HEK293 (cell line): ENCODE results near the gene NLGN3.

ENCODE experiments used
- CTCF ChIA-PET: fragments of 350-600 bp; formaldehyde crosslinking; extraction: SDS; loops from one replicate; lab custom pipeline; 2021; ENCODE audit warnings: antibody characterized with exemption; lab: Yijun Ruan, JAX
- POLR2A ChIA-PET: fragments of 300-600 bp; formaldehyde crosslinking; extraction: SDS; loops from one replicate; lab custom pipeline; 2020; ENCODE audit warnings: antibody characterized with exemption, inconsistent platforms; lab: Yijun Ruan, JAX
- H3K27ac ChIP-seq: fragments of 200-500 bp; sonication (Bioruptor generic); 2 replicates; pipeline ENCODE4 v1.5.1; 2014; ENCODE audit warnings: low read depth, low read length, control low read depth, inconsistent platforms; ENCODE audit errors: extremely low read depth
- H3K36me3 ChIP-seq, 2 experiments: fragments of 200-500 bp in 1 of 2; sonication (Bioruptor generic) in 1 of 2; 1 replicate in 1 of 2; 2 replicates in 1 of 2; pipeline ENCODE4 v1.5.1; 2014 to 2017; ENCODE audit warnings: inconsistent platforms in 2 of 2, low read length in 2 of 2; ENCODE audit not compliant: control insufficient read depth in 2 of 2, insufficient read depth in 1 of 2
- H3K4me1 ChIP-seq: fragments of 200-500 bp; sonication (Bioruptor generic); 2 replicates; pipeline ENCODE4 v1.5.1; 2014; ENCODE audit warnings: mild to moderate bottlenecking, low read length, inconsistent platforms; ENCODE audit not compliant: control insufficient read depth, insufficient read depth
- H3K4me3 ChIP-seq: 2 replicates; pipeline ENCODE4 v1.5.1; 2011; ENCODE audit warnings: low read depth, mild to moderate bottlenecking, control low read depth, low read length, moderate library complexity
- H3K9me3 ChIP-seq: fragments of 200-500 bp; sonication (Bioruptor generic); 2 replicates; pipeline ENCODE4 v1.5.1; 2014; ENCODE audit warnings: low read depth, low read length, inconsistent platforms; ENCODE audit not compliant: control insufficient read depth, insufficient read depth
- GLI2 ChIP-seq: fragments of 450-650 bp; formaldehyde crosslinking; IDR thresholded peaks from 2 replicates; pipeline ENCODE4; 2017; ENCODE audit warnings: missing biosample characterization, missing genetic modification characterization, low read depth, borderline replicate concordance
- GLI4 ChIP-seq: fragments of 450-650 bp; formaldehyde crosslinking; IDR thresholded peaks from 2 replicates; pipeline ENCODE4 v1.5.1; 2016; ENCODE audit warnings: missing biosample characterization, missing genetic modification characterization
- KLF8 ChIP-seq: fragments of 450-650 bp; formaldehyde crosslinking; IDR thresholded peaks from 2 replicates; pipeline ENCODE4 v1.5.1; 2016; ENCODE audit warnings: missing biosample characterization, missing genetic modification characterization
- OVOL3 ChIP-seq: fragments of 450-650 bp; formaldehyde crosslinking; IDR thresholded peaks from 2 replicates; pipeline ENCODE4 v1.5.1; 2016; ENCODE audit warnings: missing biosample characterization, missing genetic modification characterization
- SALL2 ChIP-seq: fragments of 450-650 bp; formaldehyde crosslinking; IDR thresholded peaks from 2 replicates; pipeline ENCODE4 v1.5.0; 2017; ENCODE audit warnings: missing biosample characterization, mild to moderate bottlenecking, missing genetic modification characterization, borderline replicate concordance
- TCF7L2 ChIP-seq: IDR thresholded peaks from 2 replicates; pipeline ENCODE4 v1.6.1; 2011; ENCODE audit warnings: low read depth, mild to moderate bottlenecking, inconsistent platforms, low read length, moderate library complexity, borderline replicate concordance
- ZFP3 ChIP-seq: fragments of 450-650 bp; formaldehyde crosslinking; IDR thresholded peaks from 2 replicates; pipeline ENCODE4 v1.5.1; 2016; ENCODE audit warnings: low read depth, missing biosample characterization, missing genetic modification characterization
- ZIC2 ChIP-seq: fragments of 450-650 bp; formaldehyde crosslinking; IDR thresholded peaks from 2 replicates; pipeline ENCODE4 v1.5.1; 2016; ENCODE audit warnings: missing biosample characterization, missing genetic modification characterization
- ZNF112 ChIP-seq: fragments of 450-650 bp; formaldehyde crosslinking; IDR thresholded peaks from 2 replicates; pipeline ENCODE4 v1.5.0; 2017; ENCODE audit warnings: missing biosample characterization, missing genetic modification characterization
- ZNF114 ChIP-seq: fragments of 450-650 bp; formaldehyde crosslinking; IDR thresholded peaks from 2 replicates; pipeline ENCODE4 v1.5.0; 2017; ENCODE audit warnings: missing biosample characterization, missing genetic modification characterization
- ZNF133 ChIP-seq: fragments of 450-650 bp; formaldehyde crosslinking; IDR thresholded peaks from 2 replicates; pipeline ENCODE4 v1.5.1; 2016; ENCODE audit warnings: missing biosample characterization, missing genetic modification characterization
- ZNF140 ChIP-seq: fragments of 450-650 bp; formaldehyde crosslinking; IDR thresholded peaks from 2 replicates; pipeline ENCODE4 v1.5.1; 2016; ENCODE audit warnings: missing biosample characterization, missing genetic modification characterization
- ZNF16 ChIP-seq: fragments of 450-650 bp; formaldehyde crosslinking; IDR thresholded peaks from 2 replicates; pipeline ENCODE4 v1.5.1; 2016; ENCODE audit warnings: low read depth, missing biosample characterization, missing genetic modification characterization
- ZNF169 ChIP-seq: fragments of 450-650 bp; formaldehyde crosslinking; IDR thresholded peaks from 2 replicates; pipeline ENCODE4 v1.5.1; 2016; ENCODE audit warnings: missing biosample characterization, missing genetic modification characterization
- ZNF473 ChIP-seq: fragments of 450-650 bp; formaldehyde crosslinking; IDR thresholded peaks from 2 replicates; pipeline ENCODE4 v1.5.1; 2017; ENCODE audit warnings: missing biosample characterization, missing genetic modification characterization
- ZNF837 ChIP-seq: fragments of 450-650 bp; formaldehyde crosslinking; IDR thresholded peaks from 2 replicates; pipeline ENCODE4 v1.5.1; 2016; ENCODE audit warnings: missing biosample characterization, missing genetic modification characterization
- ZNF843 ChIP-seq: fragments of 450-650 bp; formaldehyde crosslinking; IDR thresholded peaks from 2 replicates; pipeline ENCODE4 v1.5.1; 2016; ENCODE audit warnings: missing biosample characterization, missing genetic modification characterization
- ZSCAN16 ChIP-seq: fragments of 450-650 bp; formaldehyde crosslinking; IDR thresholded peaks from 2 replicates; pipeline ENCODE4 v1.5.1; 2016; ENCODE audit warnings: missing biosample characterization, missing genetic modification characterization
- TF ChIP-seq, protein P1 (sequence below): fragments of 450-650 bp; formaldehyde crosslinking; IDR thresholded peaks from 2 replicates; pipeline ENCODE4 v1.5.1; 2016; ENCODE audit warnings: missing biosample characterization, missing genetic modification characterization
- TF ChIP-seq, protein P2 (sequence below): fragments of 450-650 bp; formaldehyde crosslinking; IDR thresholded peaks from 2 replicates; pipeline ENCODE4 v1.5.1; 2016; ENCODE audit warnings: missing biosample characterization, missing genetic modification characterization
- TF ChIP-seq, protein P3 (sequence below): fragments of 450-650 bp; formaldehyde crosslinking; IDR thresholded peaks from 2 replicates; pipeline ENCODE4 v1.5.1; 2016; ENCODE audit warnings: missing biosample characterization, missing genetic modification characterization
- TF ChIP-seq, protein P4 (sequence below): fragments of 450-650 bp; formaldehyde crosslinking; IDR thresholded peaks from 2 replicates; pipeline ENCODE4 v1.5.1; 2016; ENCODE audit warnings: missing biosample characterization, missing genetic modification characterization

Gene NLGN3

DNA sequence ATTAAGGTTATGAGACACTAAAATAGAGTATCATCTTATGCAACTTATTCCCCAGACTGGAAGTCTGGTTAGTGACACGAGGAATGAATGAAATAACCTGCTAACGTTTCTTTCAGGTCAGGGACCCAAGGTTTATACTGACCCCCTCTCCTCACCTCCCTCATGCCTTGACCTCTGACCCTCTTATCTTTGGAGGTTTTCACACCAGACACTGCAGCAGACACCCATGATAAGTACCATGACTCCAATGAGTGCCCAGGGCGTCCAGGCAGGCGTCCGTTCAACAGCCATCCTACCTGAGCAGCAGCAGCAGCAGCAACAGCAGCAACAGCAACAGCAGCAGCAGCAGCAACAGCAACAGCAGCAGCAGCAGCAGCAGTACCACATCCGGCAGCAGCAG is 4.2 kb upstream of the NLGN3 start:
- H3K9me3 ChIP-seq = no peaks in the 10 kb centered on the region
- no peaks in the 10 kb centered on the region for H3K4me1 ChIP-seq
- H3K27ac ChIP-seq = no peak overlapping the region
- POLR2A ChIA-PET = interaction anchor here (0.5 kb wide), 1 partner anchor 105 kb away, joined by 6 read pairs; no protein-coding TSS in a partner anchor
- TF ChIP-seq ZNF837 (tag by site-specific recombination) (no peak), GLI4 (tag by site-specific recombination) (no peak)
- no peak overlapping the region for H3K4me3 ChIP-seq
- CTCF ChIA-PET = no interaction called here
- H3K36me3 ChIP-seq = peaks cover 11 to 65% of the 10 kb centered on the region in 2 experiments

DNA sequence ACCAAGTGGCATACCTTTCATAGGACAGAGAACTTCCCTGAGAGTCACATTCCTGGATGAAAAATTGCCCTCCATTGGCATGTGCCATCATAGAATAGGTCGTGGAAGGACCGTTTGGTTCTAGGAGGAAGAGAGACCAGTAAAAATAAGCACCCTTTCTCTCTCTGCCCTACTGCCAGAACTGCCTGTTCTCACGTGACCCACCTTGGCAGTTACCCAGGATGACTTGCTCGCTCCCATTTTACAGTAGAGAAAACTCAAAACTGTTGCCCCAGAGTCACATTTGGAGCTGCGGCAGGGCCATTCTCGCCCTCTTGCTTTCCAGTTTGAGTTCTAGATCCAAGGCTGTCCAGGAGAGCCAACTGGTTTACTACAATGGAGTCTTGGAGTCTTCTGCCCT is 1.1 kb upstream of the NLGN3 start:
- Histone ChIP-seq H3K4me1 (no peaks in the 10 kb centered on the region), H3K36me3 (peaks cover 1 to 34% of the 10 kb centered on the region in 2 experiments; a peak in 2 of 3 replicates), H3K27ac (no peak overlapping the region), H3K9me3 (no peaks in the 10 kb centered on the region), H3K4me3 (no peak overlapping the region)
- CTCF ChIA-PET = interaction anchor here (0.6 to 1.3 kb wide), 2 partner anchors 14 to 181 kb away, joined by 3 to 5 read pairs; no protein-coding TSS in a partner anchor
- POLR2A ChIA-PET = interaction anchor here (0.5 kb wide), 1 partner anchor 78 kb away, joined by 3 read pairs; no protein-coding TSS in a partner anchor
- no peak for TF ChIP-seq ZNF114 (tag by site-specific recombination)
- no peak for TF ChIP-seq ZNF473 (tag by site-specific recombination)
- no peak for TF ChIP-seq ZIC2 (tag by site-specific recombination)
- TF ChIP-seq ZNF16 = no peak

DNA sequence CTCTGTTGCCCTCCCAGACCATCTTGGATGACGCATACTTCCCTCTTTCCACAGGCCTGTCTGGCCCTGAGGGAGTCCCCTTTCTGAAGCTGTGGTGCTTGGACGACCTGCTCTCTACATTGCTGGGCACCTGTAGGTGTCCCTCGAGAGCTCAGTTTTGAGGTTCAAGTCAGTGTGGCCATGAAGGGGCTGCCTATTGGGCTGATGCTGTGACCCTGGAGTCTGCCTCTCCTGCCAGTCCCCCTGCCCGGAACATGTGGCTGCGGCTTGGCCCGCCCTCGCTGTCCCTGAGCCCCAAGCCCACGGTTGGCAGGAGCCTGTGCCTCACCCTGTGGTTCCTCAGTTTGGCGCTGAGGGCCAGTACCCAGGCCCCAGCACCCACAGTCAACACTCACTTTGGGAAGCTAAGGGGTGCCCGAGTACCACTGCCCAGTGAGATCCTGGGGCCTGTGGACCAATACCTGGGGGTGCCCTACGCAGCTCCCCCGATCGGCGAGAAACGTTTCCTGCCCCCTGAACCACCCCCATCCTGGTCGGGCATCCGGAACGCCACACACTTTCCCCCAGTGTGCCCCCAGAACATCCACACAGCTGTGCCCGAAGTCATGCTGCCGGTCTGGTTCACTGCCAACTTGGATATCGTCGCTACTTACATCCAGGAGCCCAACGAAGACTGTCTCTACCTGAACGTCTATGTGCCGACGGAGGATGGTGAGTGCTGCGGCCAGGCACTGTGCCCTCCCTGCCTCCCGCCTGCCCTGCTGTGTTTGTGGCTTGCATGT is 3.0 kb downstream of the NLGN3 start:
- Histone ChIP-seq H3K36me3 (peaks cover 0 to 10% of the 10 kb centered on the region in 2 experiments; a peak in 1 of 3 replicates), H3K4me1 (no peaks in the 10 kb centered on the region), H3K4me3 (no peak overlapping the region), H3K27ac (no peak overlapping the region), H3K9me3 (no peaks in the 10 kb centered on the region)
- ChIA-PET POLR2A (no interaction called here), CTCF (interaction anchor here (0.5 kb wide), 1 partner anchor 18 kb away, joined by 3 read pairs; no protein-coding TSS in a partner anchor)
- TF ChIP-seq ZNF112 (tag by site-specific recombination) (no peak), KLF8 (tag by site-specific recombination) (no peak), ZNF169 (tag by site-specific recombination) (no peak), SALL2 (tag by site-specific recombination) (no peak), GLI2 (no peak), OVOL3 (tag by site-specific recombination) (no peak), ZNF843 (no peak), ZNF140 (tag by site-specific recombination) (no peak)
- TF ChIP-seq, protein P1, sequence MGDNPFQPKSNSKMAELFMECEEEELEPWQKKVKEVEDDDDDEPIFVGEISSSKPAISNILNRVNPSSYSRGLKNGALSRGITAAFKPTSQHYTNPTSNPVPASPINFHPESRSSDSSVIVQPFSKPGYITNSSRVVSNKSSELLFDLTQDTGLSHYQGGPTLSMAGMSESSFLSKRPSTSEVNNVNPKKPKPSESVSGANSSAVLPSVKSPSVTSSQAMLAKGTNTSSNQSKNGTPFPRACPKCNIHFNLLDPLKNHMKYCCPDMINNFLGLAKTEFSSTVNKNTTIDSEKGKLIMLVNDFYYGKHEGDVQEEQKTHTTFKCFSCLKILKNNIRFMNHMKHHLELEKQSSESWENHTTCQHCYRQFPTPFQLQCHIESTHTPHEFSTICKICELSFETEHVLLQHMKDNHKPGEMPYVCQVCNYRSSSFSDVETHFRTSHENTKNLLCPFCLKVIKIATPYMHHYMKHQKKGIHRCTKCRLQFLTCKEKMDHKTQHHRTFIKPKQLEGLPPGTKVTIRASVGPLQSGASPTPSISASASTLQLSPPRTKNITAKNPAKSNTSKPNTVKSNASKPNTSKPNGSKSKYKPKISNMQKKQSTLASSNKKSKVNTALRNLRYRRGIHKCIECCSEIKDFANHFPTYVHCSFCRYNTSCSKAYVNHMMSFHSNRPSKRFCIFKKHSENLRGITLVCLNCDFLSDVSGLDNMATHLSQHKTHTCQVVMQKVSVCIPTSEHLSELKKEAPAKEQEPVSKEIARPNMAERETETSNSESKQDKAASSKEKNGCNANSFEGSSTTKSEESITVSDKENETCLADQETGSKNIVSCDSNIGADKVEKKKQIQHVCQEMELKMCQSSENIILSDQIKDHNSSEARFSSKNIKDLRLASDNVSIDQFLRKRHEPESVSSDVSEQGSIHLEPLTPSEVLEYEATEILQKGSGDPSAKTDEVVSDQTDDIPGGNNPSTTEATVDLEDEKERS = no peak

DNA sequence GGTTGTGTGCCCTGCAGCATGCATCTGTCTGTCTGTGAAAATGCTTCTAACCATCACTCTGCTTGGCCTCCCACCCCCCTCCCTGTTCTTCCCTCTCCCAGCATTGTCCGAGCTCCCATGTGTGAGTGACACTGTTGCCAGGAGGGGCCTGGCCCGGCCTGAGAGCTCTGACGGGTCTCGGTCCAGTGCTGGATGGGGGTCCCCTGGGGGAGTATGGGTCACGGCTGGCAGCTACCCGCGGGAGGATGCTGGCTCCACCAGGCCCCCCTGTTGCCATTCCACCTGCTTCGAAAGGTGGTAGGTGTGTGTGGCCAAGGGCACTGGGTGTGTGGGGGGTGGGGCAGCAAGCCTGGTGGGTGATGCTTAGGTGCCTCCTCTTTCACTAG is 3.6 kb downstream of the NLGN3 start:
- H3K4me1 ChIP-seq = no peaks in the 10 kb centered on the region
- H3K36me3 ChIP-seq = peaks cover 0 to 8% of the 10 kb centered on the region in 2 experiments; a peak in 1 of 3 replicates
- CTCF ChIA-PET = no interaction called here
- no peak overlapping the region for H3K27ac ChIP-seq
- no peaks in the 10 kb centered on the region for H3K9me3 ChIP-seq
- POLR2A ChIA-PET = no interaction called here
- H3K4me3 ChIP-seq = no peak overlapping the region
- TF ChIP-seq, protein P2, sequence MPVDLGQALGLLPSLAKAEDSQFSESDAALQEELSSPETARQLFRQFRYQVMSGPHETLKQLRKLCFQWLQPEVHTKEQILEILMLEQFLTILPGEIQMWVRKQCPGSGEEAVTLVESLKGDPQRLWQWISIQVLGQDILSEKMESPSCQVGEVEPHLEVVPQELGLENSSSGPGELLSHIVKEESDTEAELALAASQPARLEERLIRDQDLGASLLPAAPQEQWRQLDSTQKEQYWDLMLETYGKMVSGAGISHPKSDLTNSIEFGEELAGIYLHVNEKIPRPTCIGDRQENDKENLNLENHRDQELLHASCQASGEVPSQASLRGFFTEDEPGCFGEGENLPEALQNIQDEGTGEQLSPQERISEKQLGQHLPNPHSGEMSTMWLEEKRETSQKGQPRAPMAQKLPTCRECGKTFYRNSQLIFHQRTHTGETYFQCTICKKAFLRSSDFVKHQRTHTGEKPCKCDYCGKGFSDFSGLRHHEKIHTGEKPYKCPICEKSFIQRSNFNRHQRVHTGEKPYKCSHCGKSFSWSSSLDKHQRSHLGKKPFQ (tag by site-specific recombination) = no peak
- TF ChIP-seq ZFP3 (tag by site-specific recombination) = no peak
- no peak for TF ChIP-seq ZSCAN16 (tag by site-specific recombination)
- TF ChIP-seq, protein P3, sequence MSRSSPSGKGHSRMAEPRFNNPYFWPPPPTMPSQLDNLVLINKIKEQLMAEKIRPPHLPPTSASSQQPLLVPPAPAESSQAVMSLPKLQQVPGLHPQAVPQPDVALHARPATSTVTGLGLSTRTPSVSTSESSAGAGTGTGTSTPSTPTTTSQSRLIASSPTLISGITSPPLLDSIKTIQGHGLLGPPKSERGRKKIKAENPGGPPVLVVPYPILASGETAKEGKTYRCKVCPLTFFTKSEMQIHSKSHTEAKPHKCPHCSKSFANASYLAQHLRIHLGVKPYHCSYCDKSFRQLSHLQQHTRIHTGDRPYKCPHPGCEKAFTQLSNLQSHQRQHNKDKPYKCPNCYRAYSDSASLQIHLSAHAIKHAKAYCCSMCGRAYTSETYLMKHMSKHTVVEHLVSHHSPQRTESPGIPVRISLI = no peak
- no peak for TF ChIP-seq TCF7L2
- no peak for TF ChIP-seq ZNF133 (tag by site-specific recombination)
- TF ChIP-seq, protein P4, sequence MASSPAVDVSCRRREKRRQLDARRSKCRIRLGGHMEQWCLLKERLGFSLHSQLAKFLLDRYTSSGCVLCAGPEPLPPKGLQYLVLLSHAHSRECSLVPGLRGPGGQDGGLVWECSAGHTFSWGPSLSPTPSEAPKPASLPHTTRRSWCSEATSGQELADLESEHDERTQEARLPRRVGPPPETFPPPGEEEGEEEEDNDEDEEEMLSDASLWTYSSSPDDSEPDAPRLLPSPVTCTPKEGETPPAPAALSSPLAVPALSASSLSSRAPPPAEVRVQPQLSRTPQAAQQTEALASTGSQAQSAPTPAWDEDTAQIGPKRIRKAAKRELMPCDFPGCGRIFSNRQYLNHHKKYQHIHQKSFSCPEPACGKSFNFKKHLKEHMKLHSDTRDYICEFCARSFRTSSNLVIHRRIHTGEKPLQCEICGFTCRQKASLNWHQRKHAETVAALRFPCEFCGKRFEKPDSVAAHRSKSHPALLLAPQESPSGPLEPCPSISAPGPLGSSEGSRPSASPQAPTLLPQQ (tag by site-specific recombination) = no peak
